Measurements from ENCODE around the gene ARPC2.

The ARPC2 gene

GRCh38 chr2:218291318-218292047, 74.5 kb downstream of the ARPC2 start:
- DNase-seq: no peak

- DNase-seq: no peak
Measured at GRCh38 chr2:218292048-218293014, 75.3 kb downstream of the ARPC2 start, which contains the start of gene TMBIM1. TMBIM1 (minus strand) TSS chr2:218292503; CDS start chr2:218282141, 10,362 bp downstream.

GRCh38 chr2:218293715-218294429, 76.9 kb downstream of the ARPC2 start:
- no peak for DNase-seq

- DNase-seq: no peak
Measured at GRCh38 chr2:218294430-218295022, 77.5 kb downstream of the ARPC2 start.

GRCh38 chr2:218295029-218295428, 78.0 kb downstream of the ARPC2 start:
- no peak for DNase-seq

- no peak for DNase-seq
Measured at GRCh38 chr2:218296200-218296599, 79.2 kb downstream of the ARPC2 start.

GRCh38 chr2:218296847-218297246, 79.9 kb downstream of the ARPC2 start:
- DNase-seq: no peak

GRCh38 chr2:218298314-218298875, 81.4 kb downstream of the ARPC2 start:
- DNase-seq: no peak

GRCh38 chr2:218300141-218300540, 83.2 kb downstream of the ARPC2 start:
- no peak for DNase-seq

GRCh38 chr2:218301176-218301819, 84.3 kb downstream of the ARPC2 start:
- DNase-seq: peak; percentile 84 to 89

Data from NCI-H2081 (cell line).